LNCAP (cell line): Measurements from ENCODE around the gene HOXD1.

Experiments used
- CTCF ChIP-seq: fragments of 450-650 bp; IDR thresholded peaks from 2 replicates; pipeline ENCODE4 v1.5.1; 2017; ENCODE audit warnings: mild to moderate bottlenecking

HOXD1 gene

GRCh38 chr2:176156807-176157498 lies 31.5 kb upstream of the HOXD1 start, which contains the start of gene HOXD3:
HOXD3 (plus strand) TSS chr2:176157307; CDS start chr2:176169115, 11,808 bp downstream.
- no peak for TF ChIP-seq CTCF

GRCh38 chr2:176157499-176158185 lies 30.8 kb upstream of the HOXD1 start:
- TF ChIP-seq CTCF, result no peak

- no peak for TF ChIP-seq CTCF
Observed at GRCh38 chr2:176158186-176158591, 30.3 kb upstream of the HOXD1 start.

GRCh38 chr2:176158855-176159662 lies 29.4 kb upstream of the HOXD1 start:
- TF ChIP-seq CTCF, result no peak

GRCh38 chr2:176159663-176160250 lies 28.7 kb upstream of the HOXD1 start:
- TF ChIP-seq CTCF, result no peak

- TF ChIP-seq CTCF, result no peak
Observed at GRCh38 chr2:176160251-176160985, 28.1 kb upstream of the HOXD1 start.
